GM19397 (cell line): ENCODE results near the gene PCDH19.

ENCODE experiments used
- ATAC-seq: cut with Tn5 transposase; IDR thresholded peaks from one replicate; pipeline ENCODE4 v1.9.1; 2021; ENCODE audit warnings: mild to moderate bottlenecking, moderate library complexity; ENCODE audit not compliant: unreplicated experiment

Gene PCDH19

GRCh38 chrX:100299559-100299958, 110.5 kb downstream of the PCDH19 start:
- ATAC-seq: no peak

GRCh38 chrX:100297728-100298127, 112.3 kb downstream of the PCDH19 start:
- ATAC-seq: no peak

GRCh38 chrX:100296183-100296753, 113.8 kb downstream of the PCDH19 start:
- ATAC-seq: no peak

- ATAC-seq: no peak
Measured at GRCh38 chrX:100294965-100295364, 115.1 kb downstream of the PCDH19 start.

- ATAC-seq: no peak
Measured at GRCh38 chrX:100289066-100289558, 121.0 kb downstream of the PCDH19 start.

- ATAC-seq: no peak
Measured at GRCh38 chrX:100277231-100277630, 132.8 kb downstream of the PCDH19 start.

GRCh38 chrX:100274916-100275315, 135.2 kb downstream of the PCDH19 start:
- ATAC-seq: no peak

GRCh38 chrX:100265179-100265578, 144.9 kb downstream of the PCDH19 start:
- ATAC-seq: no peak

- ATAC-seq: no peak
Measured at GRCh38 chrX:100264200-100264599, 145.9 kb downstream of the PCDH19 start.

GRCh38 chrX:100263650-100264049, 146.4 kb downstream of the PCDH19 start:
- no peak for ATAC-seq

- no peak for ATAC-seq
Measured at GRCh38 chrX:100248885-100249493, 161.1 kb downstream of the PCDH19 start.

GRCh38 chrX:100247826-100248225, 162.2 kb downstream of the PCDH19 start:
- ATAC-seq: no peak

GRCh38 chrX:100244681-100245080, 165.4 kb downstream of the PCDH19 start:
- ATAC-seq: no peak
